GM10248 (cell line): ENCODE data around the gene SHROOM3.
"Not testable (repeated sequence)": the region's sequence is repeated elsewhere in the genome, so short reads cannot be mapped to it uniquely, and the experiment has no call there.

Experiments
- CTCF ChIA-PET: fragments of 300-600 bp; sonication (Branson Sonifier 250); formaldehyde crosslinking; extraction: SDS; loops from one replicate; lab custom pipeline; 2021; ENCODE audit warnings: antibody characterized with exemption; lab: Yijun Ruan, JAX
- POLR2A ChIA-PET: fragments of 350-650 bp; sonication (Branson Sonifier 250); formaldehyde crosslinking; extraction: SDS; loops from one replicate; lab custom pipeline; 2020; ENCODE audit warnings: antibody characterized with exemption; lab: Yijun Ruan, JAX
- DNase-seq: peaks from one replicate; pipeline ENCODE4 v3.0.0; 2012; ENCODE audit errors: extremely low spot score
- CTCF ChIP-seq: IDR thresholded peaks from 2 replicates; pipeline ENCODE4 v1.5.1; 2012; ENCODE audit warnings: mild to moderate bottlenecking, low read depth; ENCODE audit errors: extremely low read depth, missing control alignments, control extremely low read depth

Gene SHROOM3

GRCh38 chr4:76407440-76408119 is 27.4 kb upstream of the SHROOM3 start:
- TF ChIP-seq CTCF, result no peak

GRCh38 chr4:76410636-76411035 is 24.4 kb upstream of the SHROOM3 start:
- DNase-seq, result no peak
- no peak for TF ChIP-seq CTCF
- POLR2A ChIA-PET, result no interaction called here
- CTCF ChIA-PET, result no interaction called here

More at GRCh38 chr4:76407440-76408119, 27.4 kb upstream of the SHROOM3 start:
- CTCF ChIA-PET, result no interaction called here
- DNase-seq, result no peak
- POLR2A ChIA-PET, result no interaction called here

DNA sequence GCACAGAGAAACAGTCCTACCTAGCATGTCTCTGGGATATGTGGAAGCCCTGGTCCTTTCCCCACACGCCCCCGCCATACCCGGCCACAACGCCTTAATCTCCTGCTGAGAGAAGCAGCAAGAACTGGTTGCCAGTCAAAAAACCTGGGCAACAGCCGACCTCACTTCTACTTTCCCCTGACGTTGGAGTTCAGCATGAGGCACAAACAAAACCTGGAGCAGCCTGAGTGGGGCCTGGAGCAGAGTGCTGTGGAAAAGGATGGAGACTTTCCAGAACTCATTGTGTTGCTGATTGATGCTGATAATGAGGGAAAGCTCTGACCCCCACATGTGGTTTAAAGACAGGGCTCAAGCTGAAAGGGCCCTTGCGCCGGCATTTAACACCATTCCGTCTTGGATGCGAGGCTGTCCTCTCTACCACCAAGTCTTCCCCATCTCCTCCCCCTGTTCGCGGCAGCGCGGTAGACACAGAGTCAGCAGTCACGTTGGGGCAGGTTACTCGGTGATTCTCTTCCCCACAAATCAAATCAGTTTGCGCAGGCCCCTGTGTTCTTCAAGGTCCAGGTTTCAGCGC is 14.8 kb upstream of the SHROOM3 start:
- CTCF ChIA-PET, result interaction anchor here (1.0 to 2.0 kb wide), 3 partner anchors 9 to 241 kb away, joined by 3 to 5 read pairs (median 5); no protein-coding TSS in a partner anchor
- POLR2A ChIA-PET, result interaction anchor here (0.6 kb wide), 1 partner anchor 737 kb away, joined by 3 read pairs; no protein-coding TSS in a partner anchor
- TF ChIP-seq CTCF, result no peak
- no peak for DNase-seq

DNA sequence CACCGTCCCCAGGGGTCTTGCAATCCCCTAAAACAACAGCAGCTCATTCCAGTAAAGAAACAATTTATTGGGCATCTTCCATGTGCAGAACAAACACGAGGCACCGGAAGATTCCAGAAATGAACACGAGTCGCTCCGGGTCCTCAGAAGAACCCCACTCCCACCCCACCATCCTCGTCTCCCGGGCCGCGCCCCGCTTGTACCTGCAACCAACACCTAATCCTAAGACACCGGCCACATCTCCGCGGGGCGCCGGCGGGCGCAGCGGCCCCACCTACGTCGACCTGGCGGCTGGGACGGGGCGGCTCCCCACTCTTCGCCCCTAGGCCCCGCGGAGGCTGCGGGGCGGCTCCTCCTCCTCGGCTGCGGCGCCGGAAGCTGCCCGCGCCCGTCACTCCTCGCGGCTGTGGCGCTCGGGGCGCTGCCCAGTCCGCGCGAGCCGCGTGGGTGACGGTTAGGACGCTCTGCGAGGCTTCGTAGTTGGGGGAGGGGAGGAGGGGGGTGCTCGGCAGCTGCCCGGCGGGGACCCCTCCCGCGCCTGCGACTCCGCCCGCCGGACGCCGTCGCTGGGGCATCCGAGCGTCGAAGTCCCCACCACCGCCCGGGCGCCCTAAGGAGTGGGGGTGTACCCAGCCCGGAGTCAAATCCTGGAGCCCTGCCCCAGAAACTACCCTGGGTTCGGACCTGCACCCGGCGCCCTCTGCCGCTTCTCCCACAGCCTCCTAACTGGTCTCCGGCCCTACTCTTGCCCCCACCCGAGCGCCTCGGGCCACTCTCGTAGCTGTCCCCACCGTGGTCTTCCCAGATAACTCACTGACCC is 14.1 kb upstream of the SHROOM3 start, which contains the start of gene CCDC158:
CCDC158 (minus strand) TSS at position 380 of the 820 bp plus-strand sequence. CDS start 17,934 bp downstream, outside the sequence.
- POLR2A ChIA-PET, result interaction anchor here (0.6 kb wide), 1 partner anchor 738 kb away, joined by 3 read pairs; no protein-coding TSS in a partner anchor
- CTCF ChIA-PET, result interaction anchor here (1.0 kb wide), 2 partner anchors 10 to 241 kb away, joined by 3 read pairs; no protein-coding TSS in a partner anchor
- no peak for TF ChIP-seq CTCF
- no peak for DNase-seq

DNA sequence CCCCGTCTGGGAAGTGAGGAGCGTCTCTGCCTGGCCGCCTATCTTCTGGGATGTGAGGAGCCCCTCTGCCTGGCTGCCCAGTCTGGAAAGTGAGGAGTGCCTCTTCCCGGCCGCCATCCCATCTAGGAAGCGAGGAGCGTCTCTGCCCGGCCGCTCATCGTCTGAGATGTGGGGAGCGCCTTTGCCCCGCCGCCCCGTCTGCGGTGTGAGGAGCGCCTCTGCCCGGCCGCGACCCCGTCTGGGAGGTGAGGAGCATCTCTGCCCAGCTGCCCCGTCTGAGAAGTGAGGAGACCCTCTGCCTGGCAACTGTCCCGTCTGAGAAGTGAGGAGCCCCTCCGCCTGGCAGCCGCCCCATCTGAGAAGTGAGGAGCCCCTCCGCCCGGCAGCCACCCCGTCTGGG is 11.9 kb upstream of the SHROOM3 start:
- POLR2A ChIA-PET, DNase-seq: not testable (repeated sequence)
- CTCF ChIA-PET, result interaction anchor here (0.9 kb wide), 1 partner anchor 9 kb away, joined by 4 read pairs; no protein-coding TSS in a partner anchor

GRCh38 chr4:76426272-76426671 is 8.8 kb upstream of the SHROOM3 start:
- ChIA-PET CTCF (no interaction called here), POLR2A (no interaction called here)
- no peak for DNase-seq
- no peak for TF ChIP-seq CTCF

- POLR2A ChIA-PET, result no interaction called here
- CTCF ChIA-PET, result interaction anchor here (1.1 to 8.8 kb wide), 8 partner anchors 11 to 331 kb away, joined by 3 to 153 read pairs (median 5); no protein-coding TSS in a partner anchor
- DNase-seq, result no peak
- TF ChIP-seq CTCF, result no peak
Measured at GRCh38 chr4:76429636-76430035, 5.4 kb upstream of the SHROOM3 start.
